HEK293 (cell line): ENCODE results near the gene CRIM1.

Experiments
- CTCF ChIA-PET: fragments of 350-600 bp; formaldehyde crosslinking; extraction: SDS; loops from one replicate; lab custom pipeline; 2021; ENCODE audit warnings: antibody characterized with exemption; lab: Yijun Ruan, JAX
- POLR2A ChIA-PET: fragments of 300-600 bp; formaldehyde crosslinking; extraction: SDS; loops from one replicate; lab custom pipeline; 2020; ENCODE audit warnings: antibody characterized with exemption, inconsistent platforms; lab: Yijun Ruan, JAX
- H3K27ac ChIP-seq: fragments of 200-500 bp; sonication (Bioruptor generic); 2 replicates; pipeline ENCODE4 v1.5.1; 2014; ENCODE audit warnings: low read depth, low read length, control low read depth, inconsistent platforms; ENCODE audit errors: extremely low read depth
- H3K36me3 ChIP-seq, 2 experiments: fragments of 200-500 bp in 1 of 2; sonication (Bioruptor generic) in 1 of 2; 1 replicate in 1 of 2; 2 replicates in 1 of 2; pipeline ENCODE4 v1.5.1; 2014 to 2017; ENCODE audit warnings: inconsistent platforms in 2 of 2, low read length in 2 of 2; ENCODE audit not compliant: control insufficient read depth in 2 of 2, insufficient read depth in 1 of 2
- H3K4me1 ChIP-seq: fragments of 200-500 bp; sonication (Bioruptor generic); 2 replicates; pipeline ENCODE4 v1.5.1; 2014; ENCODE audit warnings: mild to moderate bottlenecking, low read length, inconsistent platforms; ENCODE audit not compliant: control insufficient read depth, insufficient read depth
- H3K4me3 ChIP-seq: 2 replicates; pipeline ENCODE4 v1.5.1; 2011; ENCODE audit warnings: low read depth, mild to moderate bottlenecking, control low read depth, low read length, moderate library complexity
- H3K9me3 ChIP-seq: fragments of 200-500 bp; sonication (Bioruptor generic); 2 replicates; pipeline ENCODE4 v1.5.1; 2014; ENCODE audit warnings: low read depth, low read length, inconsistent platforms; ENCODE audit not compliant: control insufficient read depth, insufficient read depth
- GLIS2 ChIP-seq: fragments of 450-650 bp; formaldehyde crosslinking; IDR thresholded peaks from 2 replicates; pipeline ENCODE4 v1.5.1; 2016; ENCODE audit warnings: missing biosample characterization, missing genetic modification characterization
- KLF10 ChIP-seq: fragments of 450-650 bp; IDR thresholded peaks from 2 replicates; pipeline ENCODE4 v1.5.1; 2018; ENCODE audit warnings: missing biosample characterization, mild to moderate bottlenecking, missing genetic modification characterization
- PRDM4 ChIP-seq: fragments of 450-650 bp; formaldehyde crosslinking; IDR thresholded peaks from 2 replicates; pipeline ENCODE4 v1.5.1; 2017; ENCODE audit warnings: missing biosample characterization, missing genetic modification characterization
- REPIN1 ChIP-seq: fragments of 450-650 bp; formaldehyde crosslinking; IDR thresholded peaks from 2 replicates; pipeline ENCODE4 v1.5.1; 2017; ENCODE audit warnings: missing biosample characterization, missing genetic modification characterization, low read depth
- REST ChIP-seq: fragments of 450-650 bp; formaldehyde crosslinking; IDR thresholded peaks from 2 replicates; pipeline ENCODE4 v1.5.1; 2016; ENCODE audit warnings: missing biosample characterization, missing genetic modification characterization
- TSHZ1 ChIP-seq: fragments of 450-650 bp; formaldehyde crosslinking; IDR thresholded peaks from 2 replicates; pipeline ENCODE4 v1.5.1; 2016; ENCODE audit warnings: missing biosample characterization, missing genetic modification characterization, borderline replicate concordance
- ZNF138 ChIP-seq: fragments of 450-650 bp; formaldehyde crosslinking; IDR thresholded peaks from 2 replicates; pipeline ENCODE4 v1.5.1; 2016; ENCODE audit warnings: missing biosample characterization, missing genetic modification characterization, borderline replicate concordance
- ZNF140 ChIP-seq: fragments of 450-650 bp; formaldehyde crosslinking; IDR thresholded peaks from 2 replicates; pipeline ENCODE4 v1.5.1; 2016; ENCODE audit warnings: missing biosample characterization, missing genetic modification characterization
- ZNF175 ChIP-seq: fragments of 450-650 bp; formaldehyde crosslinking; IDR thresholded peaks from 2 replicates; pipeline ENCODE4 v1.5.1; 2016; ENCODE audit warnings: missing biosample characterization, missing genetic modification characterization
- ZNF223 ChIP-seq: fragments of 450-650 bp; formaldehyde crosslinking; IDR thresholded peaks from 2 replicates; pipeline ENCODE4 v1.5.1; 2016; ENCODE audit warnings: missing biosample characterization, missing genetic modification characterization
- ZNF404 ChIP-seq: fragments of 450-650 bp; formaldehyde crosslinking; IDR thresholded peaks from 2 replicates; pipeline ENCODE4 v1.5.1; 2017; ENCODE audit warnings: missing biosample characterization, missing genetic modification characterization
- ZNF488 ChIP-seq: fragments of 450-650 bp; formaldehyde crosslinking; IDR thresholded peaks from 2 replicates; pipeline ENCODE4 v1.5.1; 2016; ENCODE audit warnings: missing biosample characterization, missing genetic modification characterization
- ZNF558 ChIP-seq: fragments of 450-650 bp; formaldehyde crosslinking; IDR thresholded peaks from 2 replicates; pipeline ENCODE4 v1.5.1; 2016; ENCODE audit warnings: missing biosample characterization, missing genetic modification characterization
- ZNF561 ChIP-seq: fragments of 450-650 bp; IDR thresholded peaks from 2 replicates; pipeline ENCODE4 v1.5.1; 2018; ENCODE audit warnings: missing biosample characterization, missing genetic modification characterization, borderline replicate concordance
- ZNF596 ChIP-seq: fragments of 450-650 bp; IDR thresholded peaks from 2 replicates; pipeline ENCODE4 v1.5.0; 2018; ENCODE audit warnings: missing biosample characterization, mild to moderate bottlenecking, missing genetic modification characterization, moderate library complexity
- ZNF692 ChIP-seq: fragments of 450-650 bp; formaldehyde crosslinking; IDR thresholded peaks from 2 replicates; pipeline ENCODE4 v1.5.1; 2016; ENCODE audit warnings: missing biosample characterization, missing genetic modification characterization
- ZNF777 ChIP-seq: fragments of 450-650 bp; formaldehyde crosslinking; IDR thresholded peaks from 2 replicates; pipeline ENCODE4 v1.5.1; 2017; ENCODE audit warnings: missing biosample characterization, missing genetic modification characterization, borderline replicate concordance
- ZSCAN23 ChIP-seq: fragments of 450-650 bp; formaldehyde crosslinking; IDR thresholded peaks from 2 replicates; pipeline ENCODE4 v1.5.1; 2016; ENCODE audit warnings: missing biosample characterization, missing genetic modification characterization
- ZSCAN4 ChIP-seq: fragments of 450-650 bp; formaldehyde crosslinking; IDR thresholded peaks from 2 replicates; pipeline ENCODE4 v1.5.1; 2017; ENCODE audit warnings: missing biosample characterization, missing genetic modification characterization

The CRIM1 gene

GRCh38 chr2:36582538-36582937 is 227.0 kb downstream of the CRIM1 start:
- Histone ChIP-seq H3K9me3 (no peaks in the 10 kb centered on the region), H3K4me3 (no peak overlapping the region), H3K27ac (no peak overlapping the region), H3K4me1 (no peaks in the 10 kb centered on the region), H3K36me3 (peaks cover 46 to 86% of the 10 kb centered on the region in 2 experiments)
- ChIA-PET CTCF (no interaction called here), POLR2A (no interaction called here)
- TF ChIP-seq ZNF223 (tag by site-specific recombination) = no peak
- no peak for TF ChIP-seq REST (tag by site-specific recombination)
- TF ChIP-seq ZNF488 = no peak
- TF ChIP-seq ZNF777 (tag by site-specific recombination) = no peak
- no peak for TF ChIP-seq ZNF596 (tag by site-specific recombination)
- no peak for TF ChIP-seq ZNF138
- no peak for TF ChIP-seq PRDM4 (tag by site-specific recombination)
- no peak for TF ChIP-seq ZNF558
- TF ChIP-seq ZNF175 (tag by site-specific recombination) = no peak
- TF ChIP-seq REPIN1 (tag by site-specific recombination) = no peak
- no peak for TF ChIP-seq ZNF140 (tag by site-specific recombination)
- no peak for TF ChIP-seq ZSCAN23 (tag by site-specific recombination)
- no peak for TF ChIP-seq GLIS2 (tag by site-specific recombination)
- TF ChIP-seq ZNF561 (tag by site-specific recombination) = no peak
- no peak for TF ChIP-seq TSHZ1 (tag by site-specific recombination)
- no peak for TF ChIP-seq KLF10 (tag by site-specific recombination)
- no peak for TF ChIP-seq ZNF404 (tag by site-specific recombination)
- no peak for TF ChIP-seq ZSCAN4 (tag by site-specific recombination)
- no peak for TF ChIP-seq ZNF692 (tag by site-specific recombination)
